GM21423 (cell line): Measurements from ENCODE around the gene GSDMA.

Experiments
- ATAC-seq: cut with Tn5 transposase; IDR thresholded peaks from one replicate; pipeline ENCODE4 v1.9.1; 2021; ENCODE audit warnings: mild to moderate bottlenecking, moderate library complexity; ENCODE audit not compliant: unreplicated experiment

GSDMA gene

DNA sequence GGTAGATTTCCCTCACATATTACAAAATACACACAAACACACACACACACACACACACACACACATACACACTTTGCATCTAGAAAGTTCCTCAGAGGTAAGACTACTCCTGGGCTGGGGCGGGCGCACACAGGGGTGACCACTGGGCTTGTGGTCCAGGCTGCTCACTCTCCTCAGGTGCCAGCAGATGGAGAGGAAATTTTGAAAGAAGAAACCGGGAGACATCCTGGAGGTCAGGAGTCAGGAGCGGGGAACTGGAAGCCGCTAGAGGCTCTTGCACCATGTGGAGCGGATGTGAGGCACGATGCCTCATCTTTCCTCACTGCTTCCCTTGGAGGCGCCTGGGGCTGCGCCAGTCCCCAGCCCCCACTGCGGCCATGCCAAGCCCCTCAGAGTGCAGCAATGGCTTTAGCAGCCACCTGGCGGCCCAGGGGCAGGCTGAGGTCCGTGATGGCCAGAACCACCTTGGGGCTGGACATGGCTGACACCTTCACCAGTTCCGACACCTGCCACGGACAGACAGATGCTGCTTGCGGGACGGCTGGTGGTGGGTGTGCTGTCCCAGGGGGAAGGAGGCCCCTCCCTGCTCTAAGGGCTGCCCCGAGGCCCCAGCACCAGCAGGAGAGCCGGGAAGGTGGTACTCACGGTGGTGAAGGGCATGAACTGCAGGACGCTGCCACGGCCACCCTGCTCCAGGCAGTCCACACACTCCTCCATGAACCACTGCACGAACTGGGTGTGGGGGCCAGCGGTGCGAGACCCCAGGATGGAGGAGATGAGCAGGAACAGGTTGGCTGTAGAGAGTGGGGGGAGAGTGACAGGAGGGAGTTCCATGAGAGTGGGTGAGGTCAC is 56.6 kb downstream of the GSDMA start:
- no peak for ATAC-seq

DNA sequence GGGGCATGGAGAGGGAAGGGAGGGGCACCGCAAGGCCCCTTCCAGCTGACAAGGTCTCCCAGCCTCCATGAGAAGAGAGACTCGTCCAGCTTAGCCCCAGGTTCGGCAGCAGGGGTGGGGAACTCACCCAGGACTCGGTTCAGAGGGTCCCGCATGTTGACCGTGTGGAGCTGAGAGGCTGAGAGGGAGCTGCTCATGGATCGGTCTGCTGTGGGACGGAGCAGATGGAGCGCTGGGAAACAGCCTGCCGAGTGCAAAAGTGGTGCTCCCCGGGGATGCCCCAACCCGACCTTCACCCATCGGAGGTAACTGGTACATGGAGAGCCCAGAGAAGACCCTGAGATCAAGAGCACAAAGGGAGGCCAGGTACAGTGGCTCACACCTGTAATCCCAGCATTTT is 57.3 kb downstream of the GSDMA start:
- no peak for ATAC-seq

DNA sequence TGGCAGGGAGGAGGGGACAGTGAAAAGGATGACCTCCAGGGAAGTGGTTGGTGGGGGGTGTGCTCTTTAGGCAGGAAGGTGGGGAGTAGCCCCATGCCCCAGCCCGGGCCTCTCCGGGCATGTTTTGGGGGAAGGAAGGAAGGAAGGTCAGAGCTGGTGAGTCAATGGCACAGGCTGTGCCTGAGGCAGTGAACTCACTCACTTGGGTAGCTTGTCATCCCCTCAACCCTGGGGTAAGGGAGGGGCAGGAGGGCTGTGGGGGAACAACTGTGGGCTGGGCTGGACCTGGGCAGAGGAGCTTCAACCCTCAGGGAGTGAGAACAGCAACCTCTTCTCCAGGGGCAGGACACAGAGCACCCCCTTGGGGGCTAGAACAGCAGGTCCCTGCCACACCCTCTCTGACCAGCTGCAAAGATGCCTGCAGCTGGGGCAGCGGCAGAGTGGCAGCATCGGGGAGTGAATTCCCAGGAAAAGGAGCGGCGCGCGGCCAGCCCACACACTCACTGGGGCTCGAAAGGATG is 58.7 kb downstream of the GSDMA start:
- no peak for ATAC-seq

DNA sequence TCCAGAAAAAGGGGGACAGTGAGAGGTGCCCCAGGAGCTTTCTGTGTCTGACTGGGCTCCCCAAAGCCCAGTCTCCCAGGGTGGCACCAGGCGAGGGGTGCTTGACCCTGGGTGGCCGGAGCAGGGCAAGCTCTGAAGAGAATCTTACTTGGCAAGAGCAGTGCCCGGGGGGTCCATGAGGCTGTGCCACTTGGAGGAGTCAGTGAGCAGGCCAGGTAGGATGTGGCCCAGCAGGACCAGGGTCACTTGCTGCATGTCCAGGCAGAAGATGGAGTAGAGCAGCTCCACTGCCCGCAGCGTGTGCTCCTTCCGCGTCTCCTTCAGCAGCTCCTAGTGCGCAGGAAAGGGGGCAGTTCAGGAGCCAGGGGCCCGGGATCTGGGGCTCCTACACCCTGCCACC is 59.7 kb downstream of the GSDMA start:
- ATAC-seq: no peak

DNA sequence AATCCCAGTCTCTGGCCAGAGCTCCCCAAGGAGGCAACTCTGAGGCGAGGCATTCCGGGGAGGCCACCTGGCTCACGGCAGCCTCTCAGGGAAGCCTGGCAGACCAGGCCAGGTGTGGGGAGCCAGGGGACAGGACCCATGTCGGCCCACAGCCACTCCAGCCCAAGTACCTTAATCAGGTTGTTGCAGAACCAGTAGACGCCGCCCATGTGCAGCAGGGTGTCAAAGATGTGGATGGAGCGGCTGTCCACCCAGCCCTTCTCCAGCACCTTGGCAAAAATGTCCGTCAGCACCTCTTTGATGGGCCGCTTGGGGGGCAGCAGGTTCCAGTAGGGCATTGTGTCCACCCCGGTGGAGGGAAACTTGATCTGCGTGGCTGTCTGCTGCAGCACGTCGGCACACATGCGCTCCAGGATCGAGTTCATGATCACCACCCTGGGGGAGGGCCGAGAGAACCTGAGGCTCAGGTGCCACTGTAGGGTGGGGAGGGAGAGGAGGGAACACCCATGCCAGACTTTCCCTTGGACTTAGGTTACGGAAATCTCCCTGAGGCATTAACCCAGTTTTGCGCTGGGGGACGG is 60.2 kb downstream of the GSDMA start:
- no peak for ATAC-seq

DNA sequence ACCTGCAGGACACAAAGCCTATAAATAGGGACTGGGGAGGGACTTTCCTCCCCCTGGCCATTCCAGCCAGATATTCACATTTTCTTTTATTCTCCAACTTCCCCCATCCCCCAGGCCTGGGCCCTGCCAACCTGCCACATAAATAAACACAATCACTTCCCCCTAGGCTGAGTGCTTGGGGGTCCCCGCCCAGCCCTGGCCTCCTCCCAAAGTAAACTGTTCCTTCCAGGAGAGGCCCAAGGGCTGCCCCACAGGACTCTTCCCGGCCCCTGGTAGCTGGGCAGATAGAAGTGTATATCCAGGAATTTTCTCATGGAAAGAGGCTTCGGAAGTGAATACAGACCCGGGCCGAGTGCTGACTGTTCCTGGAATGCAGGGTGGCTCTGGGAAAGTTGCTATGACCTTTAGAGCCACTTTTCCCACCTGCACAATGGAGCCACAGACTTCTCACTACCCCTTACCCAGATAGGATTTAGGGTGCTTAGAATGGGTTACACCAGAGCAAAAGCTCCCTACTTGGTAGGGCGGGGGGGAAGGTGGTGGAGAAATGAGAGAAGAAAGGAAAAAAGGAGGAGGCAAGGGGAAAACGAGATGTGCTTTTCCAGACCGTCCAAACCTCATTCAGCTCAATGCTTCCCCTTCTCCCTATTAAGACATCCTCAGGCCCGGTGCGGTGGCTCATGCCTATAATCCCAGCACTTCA is 60.9 kb downstream of the GSDMA start:
- no peak for ATAC-seq

DNA sequence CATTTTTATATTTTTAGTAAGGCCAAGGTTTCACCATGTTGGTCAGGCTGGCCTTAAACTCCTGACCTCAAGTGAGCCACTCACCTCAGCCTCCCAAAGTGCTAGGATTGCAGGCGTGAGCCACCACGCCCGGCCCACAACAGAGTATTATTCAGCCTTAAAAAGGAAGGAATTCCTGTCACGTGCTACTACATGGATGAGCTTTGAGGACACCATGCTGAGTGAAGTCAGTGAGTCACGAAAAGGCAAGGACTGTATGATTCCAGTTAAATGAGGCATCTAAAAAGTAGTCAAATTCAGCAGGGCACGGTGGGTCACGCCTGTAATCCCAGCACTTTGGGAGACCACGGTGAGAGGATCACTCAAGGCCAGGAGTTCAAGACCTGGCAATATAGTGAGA is 62.1 kb downstream of the GSDMA start:
- ATAC-seq: no peak

DNA sequence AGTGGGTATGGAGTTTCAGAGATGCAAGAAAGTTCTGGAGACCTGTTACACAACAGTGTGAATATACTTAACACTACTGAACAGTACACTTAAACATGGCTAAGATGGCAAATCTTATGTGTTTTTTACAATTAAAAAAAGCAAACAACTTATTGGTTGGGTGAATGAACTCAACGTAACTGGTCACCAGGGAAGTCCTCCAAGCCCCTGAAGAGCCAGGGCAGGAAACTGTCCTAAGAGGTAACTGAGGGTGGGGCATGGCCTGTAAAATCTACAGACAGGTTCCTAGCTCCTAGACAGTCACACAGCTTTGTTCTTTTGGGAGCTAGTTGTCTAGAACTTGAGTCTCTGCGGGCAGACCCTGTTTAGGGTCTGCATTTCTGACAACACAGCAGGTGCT is 62.8 kb downstream of the GSDMA start:
- no peak for ATAC-seq

DNA sequence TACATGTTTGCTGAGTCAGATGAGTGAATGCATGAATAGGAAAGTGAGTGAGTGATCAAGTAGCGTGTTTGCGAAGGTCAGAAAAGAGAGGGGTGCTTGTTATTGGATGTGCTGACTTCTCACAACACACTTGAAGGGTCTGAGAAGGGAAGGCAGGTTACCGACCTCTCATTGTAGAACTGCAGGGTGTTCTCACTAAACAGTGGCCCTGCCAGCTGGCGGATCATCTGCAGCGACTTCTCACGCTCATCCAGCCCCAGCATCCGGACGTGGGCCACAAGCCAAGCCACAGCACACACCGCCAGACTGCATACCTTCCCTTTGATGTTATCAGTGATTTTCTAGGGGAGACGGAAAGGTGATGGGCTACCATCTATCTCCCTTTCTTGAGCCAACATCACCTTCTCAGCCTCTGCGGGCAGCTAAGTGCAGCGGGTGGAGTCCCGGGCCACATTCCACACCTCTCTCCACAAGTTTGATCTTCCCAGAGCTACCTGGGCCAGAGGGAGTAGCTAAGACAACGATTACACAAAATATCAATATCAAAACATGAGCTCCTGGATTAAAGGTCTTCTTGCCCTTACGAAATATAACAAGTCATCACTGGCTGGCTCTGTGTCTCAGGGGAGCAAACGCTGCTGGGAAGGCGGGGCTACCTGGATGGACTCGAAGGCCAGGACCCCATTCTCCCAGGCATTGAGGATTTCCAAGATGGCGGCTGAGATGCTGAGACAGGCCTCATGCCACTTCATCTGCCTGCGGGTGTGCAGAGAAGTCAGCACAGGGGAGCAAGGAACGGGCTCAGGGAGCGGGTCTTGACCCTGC is 63.4 kb downstream of the GSDMA start:
- ATAC-seq: no peak

DNA sequence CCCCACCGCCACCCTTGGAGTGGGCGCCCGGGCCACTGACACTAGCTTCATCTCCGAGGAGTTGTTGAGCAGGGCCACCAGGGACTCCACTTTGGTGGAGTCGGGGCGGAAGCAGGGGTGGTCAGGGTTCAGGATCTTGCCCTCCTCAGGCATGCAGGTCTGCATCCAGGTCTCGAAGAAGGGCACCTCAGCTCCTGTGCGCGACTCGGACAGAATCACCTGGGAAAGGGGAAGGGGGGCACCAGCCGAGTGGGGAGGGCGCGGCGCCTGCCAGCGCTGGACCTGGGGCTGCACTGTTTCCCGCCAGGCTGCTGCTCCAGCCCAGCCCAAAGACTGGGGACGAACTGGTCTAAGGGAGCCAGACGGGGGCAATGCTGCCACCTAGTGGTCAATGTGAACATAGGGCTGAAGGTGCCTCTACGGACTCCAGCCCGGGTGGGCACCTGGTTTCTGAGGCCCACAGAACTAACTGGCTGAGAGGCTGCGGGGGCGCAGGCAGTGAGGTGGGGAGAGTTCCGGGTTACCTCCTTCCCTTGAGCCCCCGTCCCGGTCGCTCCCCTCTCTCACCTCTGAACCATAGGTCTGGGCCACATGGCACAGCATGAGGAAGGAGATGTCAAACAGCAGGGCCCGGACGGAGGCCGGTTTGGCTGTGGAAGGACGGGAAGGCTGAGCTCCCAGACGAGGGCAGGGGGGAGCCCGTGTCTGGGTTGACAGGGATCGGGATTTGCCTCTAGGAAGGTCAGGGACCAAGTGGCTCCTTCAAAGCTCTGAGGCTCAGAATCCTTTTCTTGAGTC is 64.2 kb downstream of the GSDMA start:
- ATAC-seq: no peak
